ENCODE data around the gene SCP2.

SCP2 gene

GRCh38 chr1:53062708-53063591, 135.9 kb downstream of the SCP2 start:
- peak in 2 of 10 donors; percentile 70 to 75 for DNase-seq

DNA sequence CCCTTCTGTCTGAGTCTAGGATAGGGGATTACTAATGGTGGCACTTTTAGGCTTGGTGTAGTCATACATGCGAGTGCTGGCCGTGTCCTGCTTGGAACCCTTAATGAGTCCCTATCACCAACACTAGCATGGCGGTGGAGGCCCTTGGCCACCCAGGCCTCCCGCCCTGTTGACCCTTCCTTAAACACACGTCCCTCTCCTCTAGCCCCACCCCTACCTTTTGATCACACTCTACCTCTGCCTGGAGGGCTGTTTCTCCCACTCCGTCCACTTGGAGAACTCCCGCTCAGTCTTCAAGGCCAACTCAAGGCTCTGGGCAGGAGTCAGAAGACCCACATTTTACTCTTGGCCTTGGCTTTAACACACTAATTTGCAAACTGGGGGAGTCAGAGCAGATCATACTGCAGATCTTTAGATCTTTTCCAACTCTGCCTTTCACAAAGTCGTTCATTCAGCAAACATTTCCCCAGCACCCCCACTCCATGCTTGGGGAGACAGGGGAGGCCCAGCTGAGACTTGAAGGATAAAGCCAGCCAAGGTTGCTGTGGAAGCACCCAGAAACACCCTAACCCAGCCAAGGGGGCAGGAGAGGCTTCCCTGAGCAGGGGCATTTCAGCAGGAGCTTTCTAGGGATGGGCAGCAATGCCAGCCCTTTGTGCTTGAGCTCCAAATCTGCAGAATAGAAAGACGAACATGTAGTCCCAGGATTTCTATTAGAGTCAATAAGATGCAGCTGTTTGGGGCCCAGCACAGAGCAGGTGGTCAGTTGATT, 136.9 kb downstream of the SCP2 start:
- DNase-seq: peak in 2 of 10 donors; percentile 17 to 47
- intact Hi-C loops (cut with DNase I): no loop called here

More at GRCh38 chr1:53062708-53063591, 135.9 kb downstream of the SCP2 start:
- intact Hi-C loops (cut with DNase I): no loop called here

- peak in 2 of 10 donors; percentile 41 to 67 for DNase-seq
- intact Hi-C loops (cut with DNase I): no loop called here
Observed at GRCh38 chr1:53065391-53065790, 138.3 kb downstream of the SCP2 start.

- intact Hi-C loops (cut with DNase I): no loop called here
Observed at GRCh38 chr1:53066488-53066887, 139.4 kb downstream of the SCP2 start.

GRCh38 chr1:53066891-53067738, 140.0 kb downstream of the SCP2 start:
- intact Hi-C loops (cut with DNase I): no loop called here
- peak in 4 of 10 donors; percentile 2 to 65 (median 34) for DNase-seq

More at GRCh38 chr1:53066488-53066887, 139.4 kb downstream of the SCP2 start:
- DNase-seq: peak in 3 of 10 donors; percentile 2 to 56 (median 12)

GRCh38 chr1:53067886-53068285, 140.8 kb downstream of the SCP2 start:
- intact Hi-C loops (cut with DNase I): no loop called here
- DNase-seq: peak in 1 of 10 donors; percentile 28

DNA sequence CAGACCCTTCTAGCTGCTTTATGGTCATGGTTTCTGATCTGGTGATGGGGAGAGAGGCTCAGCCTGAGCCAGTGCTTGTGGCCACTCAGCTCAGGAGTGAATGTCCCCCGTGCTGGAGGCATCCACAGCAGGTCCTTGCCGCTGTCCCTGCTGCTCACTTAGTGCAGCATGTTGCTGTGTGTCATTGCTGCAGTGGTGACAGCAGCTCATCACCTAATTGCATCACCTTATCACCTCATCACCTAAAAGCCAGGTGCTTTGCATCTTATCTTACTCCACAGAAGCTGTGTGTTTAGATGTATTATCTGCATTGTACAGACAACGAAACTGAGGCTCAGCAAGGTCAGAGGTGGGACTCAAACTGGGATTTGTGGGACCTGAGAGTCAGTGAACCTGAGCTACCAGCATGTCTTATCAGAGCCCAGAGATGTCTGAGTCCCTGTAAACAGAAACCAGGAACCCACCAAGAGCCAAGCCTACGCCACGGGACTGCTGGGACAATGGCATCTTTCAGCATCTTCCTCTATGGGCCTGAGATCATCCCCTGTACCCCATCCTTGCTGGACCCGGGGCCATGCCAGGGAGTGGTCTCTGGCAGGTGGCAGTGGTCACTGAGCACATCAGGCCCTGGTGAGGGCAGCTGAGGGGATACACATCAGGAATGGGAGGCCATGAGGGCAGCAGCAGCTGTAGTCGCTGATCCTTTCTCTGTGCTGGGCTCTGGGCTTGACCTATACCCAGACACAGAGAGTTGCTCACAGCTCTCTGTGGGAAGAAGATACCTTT, 141.4 kb downstream of the SCP2 start:
- DNase-seq: peak in 6 of 10 donors; percentile 5 to 66 (median 23)
- intact Hi-C loops (cut with DNase I): no loop called here

DNA sequence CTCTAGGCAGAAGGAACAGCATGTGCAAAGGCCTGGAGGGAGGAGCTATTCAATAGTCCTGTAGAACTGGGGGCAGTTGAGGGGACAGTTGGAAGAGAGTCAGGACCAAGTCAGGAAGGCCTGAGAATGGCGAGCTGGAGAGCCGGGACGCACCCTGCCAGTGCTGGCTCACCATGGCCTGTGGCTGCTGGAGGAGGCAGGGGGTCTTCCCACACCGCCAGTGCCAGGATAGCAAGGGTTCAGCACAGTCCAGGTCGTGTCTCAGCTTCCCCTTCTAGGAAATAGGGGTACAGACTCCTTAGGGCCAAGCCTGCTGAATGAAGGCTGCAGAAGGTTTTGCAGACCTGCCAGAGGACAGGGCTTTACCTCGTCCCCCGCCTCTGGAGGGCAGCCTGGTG, 142.2 kb downstream of the SCP2 start:
- DNase-seq: peak in 7 of 10 donors; percentile 2 to 75 (median 7)
- intact Hi-C loops (cut with DNase I): no loop called here

DNA sequence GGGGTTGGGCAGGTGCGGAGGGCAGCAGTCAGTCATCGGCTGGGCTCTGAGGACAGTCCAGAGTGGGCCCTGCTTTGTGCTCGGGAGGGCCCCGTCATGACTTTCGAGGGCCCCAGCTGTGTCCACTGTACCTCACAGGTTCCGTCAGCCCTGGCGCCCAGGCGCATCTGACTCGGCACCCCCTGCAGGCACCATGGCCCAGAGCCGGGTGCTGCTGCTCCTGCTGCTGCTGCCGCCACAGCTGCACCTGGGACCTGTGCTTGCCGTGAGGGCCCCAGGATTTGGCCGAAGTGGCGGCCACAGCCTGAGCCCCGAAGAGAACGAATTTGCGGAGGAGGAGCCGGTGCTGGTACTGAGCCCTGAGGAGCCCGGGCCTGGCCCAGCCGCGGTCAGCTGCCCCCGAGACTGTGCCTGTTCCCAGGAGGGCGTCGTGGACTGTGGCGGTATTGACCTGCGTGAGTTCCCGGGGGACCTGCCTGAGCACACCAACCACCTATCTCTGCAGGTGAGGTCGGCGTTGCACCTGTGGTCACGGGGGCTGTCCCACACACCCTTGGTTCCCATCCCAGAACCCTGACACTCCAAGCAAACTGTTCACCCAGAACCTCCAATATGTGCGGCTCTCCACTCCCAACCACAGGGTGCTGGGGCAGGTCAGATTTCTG, 142.7 kb downstream of the SCP2 start:
- DNase-seq: peak in 7 of 10 donors; percentile 1 to 80 (median 24)
- intact Hi-C loops (cut with DNase I): no loop called here

DNA sequence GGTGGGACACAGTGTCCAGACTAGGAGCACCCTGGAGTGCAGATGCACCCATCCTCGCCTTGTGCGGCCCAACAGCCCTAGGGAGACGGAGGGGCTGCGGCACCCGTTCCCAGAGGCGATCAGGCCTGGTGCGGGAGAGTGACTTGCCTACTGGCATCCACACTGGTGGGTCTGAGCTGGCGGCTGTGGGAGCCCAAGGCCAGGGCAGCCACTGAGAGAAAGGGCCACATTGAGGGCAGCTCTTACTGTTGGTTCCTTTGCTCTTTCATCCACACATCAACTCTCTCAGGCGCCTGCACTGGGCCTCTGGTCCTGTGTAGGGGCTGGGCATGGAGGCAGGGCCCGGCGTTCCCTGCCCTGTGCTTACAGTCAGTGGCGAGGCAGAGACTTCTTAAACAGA, 143.5 kb downstream of the SCP2 start:
- DNase-seq: peak in 8 of 10 donors; percentile 1 to 83 (median 14)
- intact Hi-C loops (cut with DNase I): no loop called here

GRCh38 chr1:53071167-53071865, 144.2 kb downstream of the SCP2 start:
- peak in 8 of 10 donors; percentile 1 to 86 (median 16) for DNase-seq
- intact Hi-C loops (cut with DNase I): no loop called here

DNA sequence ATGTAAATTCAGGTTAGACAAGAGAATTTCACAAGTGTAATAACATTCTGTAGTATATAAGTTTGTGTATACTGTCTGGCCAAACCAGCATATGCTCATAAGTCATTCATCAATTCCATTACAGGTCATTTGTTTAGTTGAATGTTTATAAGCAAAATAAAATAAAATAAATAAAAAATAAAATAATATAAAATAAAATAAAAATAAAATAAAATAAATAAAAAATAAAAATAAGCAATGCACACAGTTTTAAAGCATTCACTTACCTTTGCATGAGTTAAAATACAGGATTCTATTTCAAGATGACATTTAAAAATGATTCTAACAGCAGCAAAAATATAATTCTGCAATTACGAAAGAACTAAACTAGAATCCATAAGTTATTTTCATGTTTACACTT, 144.8 kb downstream of the SCP2 start:
- intact Hi-C loops (cut with DNase I): no loop called here
- no peak for DNase-seq

GRCh38 chr1:53073287-53073686, 146.2 kb downstream of the SCP2 start:
- intact Hi-C loops (cut with DNase I): no loop called here
- DNase-seq: peak in 2 of 10 donors; percentile 11 to 37

DNA sequence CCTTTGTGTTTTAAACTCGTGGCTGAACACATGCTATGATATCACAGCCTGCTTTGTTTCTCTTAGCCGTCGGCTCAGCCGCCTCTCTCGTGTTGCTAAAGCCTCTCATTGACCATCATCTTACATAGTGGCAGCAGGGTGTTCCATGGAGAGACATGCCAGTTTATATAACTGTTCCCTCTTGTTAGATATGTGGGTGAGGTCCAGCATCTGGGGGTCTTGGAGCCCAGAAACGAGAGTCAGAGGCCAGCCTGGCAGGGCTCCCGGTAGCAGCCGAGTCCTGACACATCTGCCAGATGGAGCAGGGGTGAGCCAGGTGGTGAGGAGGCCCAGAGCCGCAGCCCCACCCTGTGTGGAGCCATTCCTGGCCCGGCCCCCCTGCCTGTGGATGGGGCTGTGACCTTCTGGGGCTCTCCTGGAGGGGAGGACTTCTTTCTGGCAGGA, 146.8 kb downstream of the SCP2 start:
- intact Hi-C loops (cut with DNase I): no loop called here
- DNase-seq: peak in 8 of 10 donors; percentile 7 to 84 (median 20)

GRCh38 chr1:53074313-53075154, 147.5 kb downstream of the SCP2 start:
- DNase-seq: peak in 6 of 10 donors; percentile 1 to 42 (median 2)
- intact Hi-C loops (cut with DNase I): no loop called here

- peak in 4 of 10 donors; percentile 2 to 67 (median 28) for DNase-seq
- intact Hi-C loops (cut with DNase I): no loop called here
Observed at GRCh38 chr1:53075206-53075605, 148.1 kb downstream of the SCP2 start.

DNA sequence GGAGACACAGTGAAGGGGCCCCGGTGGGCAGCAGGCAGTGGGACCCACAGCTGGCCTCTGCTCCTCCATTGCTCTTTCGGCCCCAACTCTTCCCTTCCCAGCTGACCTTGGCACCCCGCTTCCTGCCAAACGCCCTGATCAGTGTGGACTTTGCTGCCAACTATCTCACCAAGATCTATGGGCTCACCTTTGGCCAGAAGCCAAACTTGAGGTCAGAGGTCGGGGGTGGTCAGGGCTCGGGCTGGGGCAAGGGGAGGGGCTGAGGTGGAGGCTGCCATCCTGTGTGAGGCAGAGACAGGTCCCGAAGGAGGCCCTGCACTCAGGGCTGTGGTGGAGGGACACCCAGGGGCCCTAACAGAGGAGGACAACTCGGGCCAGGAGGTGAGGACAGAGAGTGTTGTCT, 148.7 kb downstream of the SCP2 start:
- peak in 5 of 10 donors; percentile 2 to 52 (median 43) for DNase-seq
- intact Hi-C loops (cut with DNase I): no loop called here
